Heart left ventricle (tissue), 16 donors: ENCODE measurements around the gene INTS11. TPM values are rescaled to one million over a fixed set of nuclear protein-coding genes. Genes with fewer than 3 reads are reported as not detected.

Experiments
- ATAC-seq, 4 donors: fragments of 200-7000 bp; cut with Tn5 transposase; one replicate each; pipeline ENCODE4 v1.9.1; 2020 to 2022; ENCODE audit warnings: moderate library complexity in 4 of 4, mild to moderate bottlenecking in 3 of 4, moderate number of reproducible peaks in 1 of 4
- DNase-seq, 5 donors: peaks; one replicate each; pipeline ENCODE4 v3.0.0-alpha.2; 2020
- H3K27ac ChIP-seq, 12 donors: fragments of 200-600 bp; sonication (generic) in 4 of 12; one replicate each; pipeline versions ENCODE4 v1.5.0 to v1.8.0; 2016 to 2022; ENCODE audit warnings: mild to moderate bottlenecking in 2 of 12
- H3K27me3 ChIP-seq, 9 donors: fragments of 200-600 bp; sonication (generic) in 2 of 9; one replicate each; pipeline versions ENCODE4 v1.5.1 to v1.8.0; 2016 to 2022; ENCODE audit warnings: mild to moderate bottlenecking in 3 of 9
- H3K36me3 ChIP-seq, 9 donors: fragments of 200-600 bp; sonication (generic) in 2 of 9; one replicate each; pipeline versions ENCODE4 v1.5.0 to v1.8.0; 2018 to 2022; ENCODE audit warnings: mild to moderate bottlenecking in 2 of 9
- H3K4me1 ChIP-seq, 12 donors: fragments of 200-600 bp; sonication (generic) in 4 of 12; one replicate each; pipeline versions ENCODE4 v1.5.0 to v1.8.0; 2016 to 2022; ENCODE audit warnings: mild to moderate bottlenecking in 3 of 12
- H3K4me3 ChIP-seq, 12 donors: fragments of 200-600 bp; sonication (generic) in 4 of 12; one replicate each; pipeline versions ENCODE4 v1.5.0 to v1.8.0; 2017 to 2022; ENCODE audit warnings: mild to moderate bottlenecking in 9 of 12, moderate library complexity in 4 of 12
- H3K9me3 ChIP-seq, 12 donors: fragments of 200-600 bp; sonication (generic) in 4 of 12; one replicate each; pipeline versions ENCODE4 v1.5.0 to v1.8.0; 2016 to 2022; ENCODE audit warnings: mild to moderate bottlenecking in 1 of 12
- POLR2A ChIP-seq, 2 donors: fragments of 450-650 bp; IDR thresholded peaks; one replicate each; pipeline ENCODE4 v1.6.1; 2017; ENCODE audit warnings: antibody characterized with exemption in 2 of 2, mild to moderate bottlenecking in 2 of 2, moderate library complexity in 2 of 2
- WGBS, 4 donors: extraction: QIAGEN DNeasy Blood & Tissue Kit in 2 of 4; methylation state at CpG; one replicate each; pipeline versions ENCODE4 v1.1.5 to v1.1.7; 2013 to 2018; 5-methylcytosine and 5-hydroxymethylcytosine counted together
- intact Hi-C, 10 donors: fragments of 100-400 bp; cut with DNase I; formaldehyde crosslinking; loops; one replicate each; pipeline versions ENCODE4 v1.11.1 to v1.14.2; 2022
- polyA plus RNA-seq, 2 donors: library from polyadenylated mRNA; stranded (reverse); fragments of 200-250 nt; gene quantifications; one replicate each; pipeline ENCODE4 v1.2.3, GENCODE V29; 2013
- total RNA-seq, 9 donors: library from RNA; depleted of rRNA in 2 of 9; stranded (reverse); fragments of >200 nt in 2 of 9; fragmentation: NEBNext Ultra II Directional in 3 of 9; extraction: Animal tissue kit (Norgen Biotek cat#: 25700) in 3 of 9; gene quantifications; one replicate each; pipeline versions ENCODE4 v1.1.0 to v1.2.4, GENCODE V29; 2016 to 2023
- TF ChIP-seq, protein P1 (sequence below), 12 donors: fragments of 200-600 bp; sonication (generic) in 4 of 12; IDR thresholded peaks; one replicate each; pipeline versions ENCODE4 v1.5.0 to v1.8.0; 2018 to 2022; ENCODE audit warnings: antibody characterized with exemption in 12 of 12, mild to moderate bottlenecking in 5 of 12
- donor health status: ischemic (EF 13 %, LVEDD 7.1; RV severe dilation, severe dysfunction).
- donor health status: healthy with polysubstance abuse.
- donor health status: DM: no; HTN: yes; CAD: no.
- donor health status: DM: no; HTN: no; CAD: no.
- donor health status: ischemic (EF 25% LVEDD 6.9; RV normal size, moderate dysfunction).
- donor health status: ischemic (EF 25% LVEDD 5.7; RV mildly dilated, moderate dysfunction).
- donor health status: healthy.
- donor health status: DM: yes; HTN: yes; CAD: no.
- donor health status: ischemic (EF 35%, LVEDD 5.7; RV mildly dilated, moderate dysfunction).
- donor health status: nonischemic (EF 11% LVEDD 7.7; RV severe dilation, severe dysfunction).
- donor health status: DM: yes; HTN: yes; CAD: no.
- donor health status: PGD.
- donor health status: ischemic (EF 29% LVEDD 5.4; RV normal size, mild dysfunction).
- donor health status: nonischemic (EF 23%, LVEDD 6.1; RV moderate dilation, normal function).

Gene INTS11
- total and polyA plus RNA-seq, 11 donors: 46.8 to 117 (median 70.7) TPM

DNA sequence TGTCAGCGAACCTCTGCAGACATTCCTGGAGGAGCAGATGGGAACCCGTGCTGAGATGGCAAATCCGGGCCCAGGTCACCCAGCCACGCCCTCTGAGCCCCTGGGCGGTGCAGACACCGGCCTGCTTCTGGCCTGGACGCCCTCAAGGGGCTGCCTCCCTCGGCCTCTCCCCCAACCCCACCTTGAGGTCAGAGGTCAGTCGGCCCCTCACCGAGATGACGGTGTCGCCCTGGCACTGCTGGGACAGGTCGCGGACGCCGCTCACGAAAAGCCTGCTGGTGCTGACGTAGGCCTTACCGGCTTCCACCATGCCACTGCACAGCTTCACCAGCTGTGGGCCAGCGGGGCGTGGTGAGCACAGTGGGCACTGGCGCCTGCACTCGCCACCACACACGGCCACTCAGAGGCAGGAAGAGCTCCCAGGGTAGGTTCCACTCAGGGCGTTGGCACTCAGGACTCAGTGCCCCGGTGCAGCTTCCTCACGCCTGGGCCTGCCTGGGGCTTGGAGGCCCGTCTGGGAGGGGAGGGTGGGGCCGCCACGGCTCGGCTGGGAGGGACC lies 21.4 kb downstream of the INTS11 start:
- Histone ChIP-seq H3K27me3 (no peaks in the 10 kb centered on the region), H3K9me3 (no peaks in the 10 kb centered on the region), H3K4me1 (peaks cover 18 to 45% (median 34%) of the 10 kb centered on the region in 12 donors), H3K4me3 (no peak overlapping the region), H3K27ac (no peak overlapping the region), H3K36me3 (peaks cover 0 to 14% (median 0%) of the 10 kb centered on the region in 9 donors)
- WGBS, 4 donors: 80 to 86% (median 83%) methylated on average over 13 to 31 of the region's 31 CpGs
- intact Hi-C loops: no loop called here
- TF ChIP-seq POLR2A (IDR thresholded peaks at IDR 0.05): no peak
- TF ChIP-seq, protein P1, sequence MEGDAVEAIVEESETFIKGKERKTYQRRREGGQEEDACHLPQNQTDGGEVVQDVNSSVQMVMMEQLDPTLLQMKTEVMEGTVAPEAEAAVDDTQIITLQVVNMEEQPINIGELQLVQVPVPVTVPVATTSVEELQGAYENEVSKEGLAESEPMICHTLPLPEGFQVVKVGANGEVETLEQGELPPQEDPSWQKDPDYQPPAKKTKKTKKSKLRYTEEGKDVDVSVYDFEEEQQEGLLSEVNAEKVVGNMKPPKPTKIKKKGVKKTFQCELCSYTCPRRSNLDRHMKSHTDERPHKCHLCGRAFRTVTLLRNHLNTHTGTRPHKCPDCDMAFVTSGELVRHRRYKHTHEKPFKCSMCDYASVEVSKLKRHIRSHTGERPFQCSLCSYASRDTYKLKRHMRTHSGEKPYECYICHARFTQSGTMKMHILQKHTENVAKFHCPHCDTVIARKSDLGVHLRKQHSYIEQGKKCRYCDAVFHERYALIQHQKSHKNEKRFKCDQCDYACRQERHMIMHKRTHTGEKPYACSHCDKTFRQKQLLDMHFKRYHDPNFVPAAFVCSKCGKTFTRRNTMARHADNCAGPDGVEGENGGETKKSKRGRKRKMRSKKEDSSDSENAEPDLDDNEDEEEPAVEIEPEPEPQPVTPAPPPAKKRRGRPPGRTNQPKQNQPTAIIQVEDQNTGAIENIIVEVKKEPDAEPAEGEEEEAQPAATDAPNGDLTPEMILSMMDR (IDR thresholded peaks at IDR 0.05): no peak
- DNase-seq: no peak
- ATAC-seq: no peak

DNA sequence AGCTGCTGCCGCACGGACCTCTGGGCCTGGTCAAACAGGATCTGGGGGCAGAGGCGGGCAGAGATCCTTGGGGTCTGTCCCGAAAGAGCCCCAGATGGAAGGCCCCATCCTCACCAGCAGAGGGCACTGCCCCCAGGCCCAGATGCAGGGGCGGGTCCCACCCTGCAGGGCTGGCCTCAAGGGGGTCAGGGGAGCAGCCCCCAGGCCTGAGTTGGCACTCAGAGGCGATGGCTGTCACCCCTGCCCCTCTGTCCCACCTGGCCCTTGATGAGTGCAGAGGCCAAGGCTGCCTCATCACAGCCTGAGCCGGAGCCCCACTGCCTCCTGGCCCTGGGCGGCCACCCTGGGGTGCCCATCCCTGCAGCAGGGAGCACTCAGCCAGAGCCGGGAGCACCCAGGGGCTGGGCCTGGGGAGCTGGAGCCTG lies 22.4 kb downstream of the INTS11 start:
- no peak overlapping the region for H3K4me3 ChIP-seq
- no peak overlapping the region for H3K27ac ChIP-seq
- no peaks in the 10 kb centered on the region for H3K27me3 ChIP-seq
- H3K4me1 ChIP-seq: peaks cover 18 to 41% (median 33%) of the 10 kb centered on the region in 12 donors
- DNase-seq (no peak), ATAC-seq (no peak)
- TF ChIP-seq POLR2A (IDR thresholded peaks at IDR 0.05): no peak
- TF ChIP-seq, protein P1 (IDR thresholded peaks at IDR 0.05): peak in 10 of 12 donors; percentile 16 to 58 (median 36)
- intact Hi-C loops: no loop called here
- WGBS, 4 donors: 86 to 94% (median 91%) methylated on average over 5 to 9 of the region's 9 CpGs
- H3K36me3 ChIP-seq: peaks cover 0 to 19% (median 0%) of the 10 kb centered on the region in 9 donors
- H3K9me3 ChIP-seq: no peaks in the 10 kb centered on the region

DNA sequence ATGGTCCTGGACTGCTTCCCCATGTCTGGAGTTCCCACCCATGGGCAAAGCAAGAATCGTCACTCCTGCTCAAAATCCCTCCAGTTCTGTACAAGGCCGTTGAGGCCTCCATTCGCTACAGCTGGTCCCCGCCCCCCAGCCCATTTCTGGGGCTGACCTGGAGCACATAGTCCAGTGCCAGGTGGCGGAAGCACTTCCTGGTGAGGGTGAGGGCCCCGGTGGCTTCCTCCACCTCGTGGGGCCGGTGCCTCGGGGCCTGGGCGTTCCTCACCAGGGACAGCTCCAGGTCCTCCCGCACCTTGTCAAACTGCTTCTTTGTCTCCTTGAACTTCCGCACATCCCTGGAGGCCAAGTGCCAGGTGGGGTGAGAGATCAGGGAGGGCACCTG lies 24.1 kb downstream of the INTS11 start:
- no peaks in the 10 kb centered on the region for H3K9me3 ChIP-seq
- 88 to 90% (median 89%) methylated on average over 12 of the region's 12 CpGs for WGBS, 4 donors
- H3K27me3 ChIP-seq: no peaks in the 10 kb centered on the region
- H3K4me3 ChIP-seq: no peak overlapping the region
- no peak for ATAC-seq
- peaks cover 4 to 24% (median 16%) of the 10 kb centered on the region in 12 donors for H3K4me1 ChIP-seq
- peaks cover 0 to 36% (median 9%) of the 10 kb centered on the region in 9 donors for H3K36me3 ChIP-seq
- TF ChIP-seq, protein P1 (IDR thresholded peaks at IDR 0.05): no peak
- TF ChIP-seq POLR2A (IDR thresholded peaks at IDR 0.05): no peak
- no peak for DNase-seq
- no peak overlapping the region for H3K27ac ChIP-seq
- intact Hi-C loops: no loop called here

DNA sequence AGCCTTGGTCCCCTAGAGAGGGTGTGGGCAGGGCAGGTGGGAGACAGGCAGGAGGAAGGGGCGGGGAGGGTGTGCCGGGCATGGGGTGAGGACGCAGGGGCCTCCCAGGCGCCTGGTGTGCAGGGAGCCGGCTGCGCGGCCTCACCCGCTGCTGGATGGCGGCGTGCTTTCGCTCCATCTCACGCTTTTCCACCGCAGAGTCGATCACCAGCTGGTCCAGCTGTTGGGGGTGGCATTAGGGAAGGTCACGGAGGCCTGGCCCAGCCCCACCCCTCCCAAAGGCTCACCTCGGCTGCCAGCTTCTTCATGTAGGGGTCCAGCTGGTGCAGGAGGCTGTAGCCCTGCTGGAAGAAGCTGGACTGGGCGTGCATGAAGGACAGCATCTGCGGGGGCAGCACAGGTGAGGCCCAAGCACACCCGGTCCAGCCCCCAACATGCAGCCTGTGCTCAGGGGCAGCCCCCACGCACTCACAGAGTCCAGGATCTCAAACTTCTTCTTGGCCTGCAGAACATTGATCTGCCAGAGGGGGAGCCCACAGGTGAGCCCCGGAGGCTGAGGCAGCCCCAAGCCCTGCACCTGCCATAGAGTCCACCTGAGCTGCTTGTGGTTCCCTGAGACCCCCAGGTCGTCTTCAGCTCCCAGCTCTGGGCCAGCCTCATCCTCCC lies 24.6 kb downstream of the INTS11 start:
- intact Hi-C loops: loop anchor here in 2 of 10 donors (10.0 kb wide), 2 partner anchors 265 to 315 kb away; partner anchors contain the start of gene PERM1 (in 1 of the 2)
- Histone ChIP-seq H3K27me3 (no peaks in the 10 kb centered on the region), H3K4me1 (peaks cover 0 to 19% (median 11%) of the 10 kb centered on the region in 12 donors), H3K9me3 (no peaks in the 10 kb centered on the region), H3K4me3 (no peak overlapping the region), H3K36me3 (peaks cover 0 to 41% (median 12%) of the 10 kb centered on the region in 9 donors), H3K27ac (no peak overlapping the region)
- no peak for DNase-seq
- ATAC-seq: no peak
- 88 to 93% (median 90%) methylated on average over 14 to 22 of the region's 22 CpGs for WGBS, 4 donors
- TF ChIP-seq, protein P1 (IDR thresholded peaks at IDR 0.05): peak in 2 of 12 donors; percentile 15 to 16
- no peak for TF ChIP-seq POLR2A (IDR thresholded peaks at IDR 0.05)
